ENCODE data around the gene MYLK. TPM values are rescaled to one million over a fixed set of nuclear protein-coding genes. Genes with fewer than 3 reads are reported as not detected.

Gene MYLK
- polyA plus RNA-seq, 2 donors: 14.2 to 104 TPM

GRCh38 chr3:123632161-123632655, 251.9 kb downstream of the MYLK start:
- WGBS, 2 donors: 29 to 32% methylated on average over 6 of the region's 6 CpGs
- no peaks in the 10 kb centered on the region for H3K27me3 ChIP-seq (ENCODE audit: control insufficient read depth in 1 of 2, insufficient read depth in 2 of 2, low read length in 2 of 2)
- H3K4me1 ChIP-seq (ENCODE audit: control insufficient read depth in 2 of 2, insufficient read depth in 2 of 2, low read length in 1 of 2): peaks cover 6 to 27% of the 10 kb centered on the region in 2 donors
- no peak overlapping the region for H3K4me3 ChIP-seq (ENCODE audit: low read depth in 1 of 2, low read length in 2 of 2)
- peaks cover 0 to 2% of the 10 kb centered on the region in 2 donors for H3K9me3 ChIP-seq (ENCODE audit: control insufficient read depth in 2 of 2, insufficient read depth in 1 of 2, low read depth in 1 of 2, low read length in 1 of 2)
- H3K36me3 ChIP-seq (ENCODE audit: control insufficient read depth in 2 of 2, insufficient read depth in 2 of 2, low read length in 1 of 2): peaks cover 0 to 3% of the 10 kb centered on the region in 2 donors
- peak overlapping the region; percentile 34 to 52 for H3K27ac ChIP-seq (ENCODE audit: low read depth in 2 of 2, low read length in 1 of 2)

- Histone ChIP-seq H3K4me3 (ENCODE audit: low read depth in 1 of 2, low read length in 2 of 2) (no peak overlapping the region), H3K36me3 (ENCODE audit: control insufficient read depth in 2 of 2, insufficient read depth in 2 of 2, low read length in 1 of 2) (peaks cover 0 to 3% of the 10 kb centered on the region in 2 donors), H3K9me3 (ENCODE audit: control insufficient read depth in 2 of 2, insufficient read depth in 1 of 2, low read depth in 1 of 2, low read length in 1 of 2) (peaks cover 0 to 2% of the 10 kb centered on the region in 2 donors), H3K27me3 (ENCODE audit: control insufficient read depth in 1 of 2, insufficient read depth in 2 of 2, low read length in 2 of 2) (no peaks in the 10 kb centered on the region), H3K4me1 (ENCODE audit: control insufficient read depth in 2 of 2, insufficient read depth in 2 of 2, low read length in 1 of 2) (peaks cover 3 to 15% of the 10 kb centered on the region in 2 donors), H3K27ac (ENCODE audit: low read depth in 2 of 2, low read length in 1 of 2) (no peak overlapping the region)
- 91 to 95% methylated on average over 4 of the region's 4 CpGs for WGBS, 2 donors
Observed at GRCh38 chr3:123629747-123630047, 254.4 kb downstream of the MYLK start.

GRCh38 chr3:123628996-123629746, 255.0 kb downstream of the MYLK start:
- H3K27me3 ChIP-seq (ENCODE audit: control insufficient read depth in 1 of 2, insufficient read depth in 2 of 2, low read length in 2 of 2): no peaks in the 10 kb centered on the region
- H3K27ac ChIP-seq (ENCODE audit: low read depth in 2 of 2, low read length in 1 of 2): peak overlapping the region in 1 of 2 donors; percentile 38
- peaks cover 3 to 14% of the 10 kb centered on the region in 2 donors for H3K4me1 ChIP-seq (ENCODE audit: control insufficient read depth in 2 of 2, insufficient read depth in 2 of 2, low read length in 1 of 2)
- 90 to 91% methylated on average over 22 of the region's 22 CpGs for WGBS, 2 donors
- peaks cover 0 to 2% of the 10 kb centered on the region in 2 donors for H3K9me3 ChIP-seq (ENCODE audit: control insufficient read depth in 2 of 2, insufficient read depth in 1 of 2, low read depth in 1 of 2, low read length in 1 of 2)
- H3K4me3 ChIP-seq (ENCODE audit: low read depth in 1 of 2, low read length in 2 of 2): no peak overlapping the region
- no peaks in the 10 kb centered on the region for H3K36me3 ChIP-seq (ENCODE audit: control insufficient read depth in 2 of 2, insufficient read depth in 2 of 2, low read length in 1 of 2)

- peak overlapping the region in 1 of 2 donors; percentile 74 for H3K27ac ChIP-seq (ENCODE audit: low read depth in 2 of 2, low read length in 1 of 2)
- no peaks in the 10 kb centered on the region for H3K36me3 ChIP-seq (ENCODE audit: control insufficient read depth in 2 of 2, insufficient read depth in 2 of 2, low read length in 1 of 2)
- 45 to 55% methylated on average over 6 of the region's 6 CpGs for WGBS, 2 donors
- no peaks in the 10 kb centered on the region for H3K27me3 ChIP-seq (ENCODE audit: control insufficient read depth in 1 of 2, insufficient read depth in 2 of 2, low read length in 2 of 2)
- no peak overlapping the region for H3K4me3 ChIP-seq (ENCODE audit: low read depth in 1 of 2, low read length in 2 of 2)
- H3K9me3 ChIP-seq (ENCODE audit: control insufficient read depth in 2 of 2, insufficient read depth in 1 of 2, low read depth in 1 of 2, low read length in 1 of 2): peaks cover 0 to 2% of the 10 kb centered on the region in 2 donors
- H3K4me1 ChIP-seq (ENCODE audit: control insufficient read depth in 2 of 2, insufficient read depth in 2 of 2, low read length in 1 of 2): peaks cover 0 to 13% of the 10 kb centered on the region in 2 donors
Observed at GRCh38 chr3:123627673-123628670, 256.2 kb downstream of the MYLK start.

GRCh38 chr3:123626881-123627280, 257.3 kb downstream of the MYLK start:
- 87 to 92% methylated on average over 7 of the region's 7 CpGs for WGBS, 2 donors
- Histone ChIP-seq H3K4me1 (ENCODE audit: control insufficient read depth in 2 of 2, insufficient read depth in 2 of 2, low read length in 1 of 2) (peaks cover 0 to 21% of the 10 kb centered on the region in 2 donors), H3K9me3 (ENCODE audit: control insufficient read depth in 2 of 2, insufficient read depth in 1 of 2, low read depth in 1 of 2, low read length in 1 of 2) (peaks cover 0 to 2% of the 10 kb centered on the region in 2 donors), H3K27ac (ENCODE audit: low read depth in 2 of 2, low read length in 1 of 2) (no peak overlapping the region), H3K4me3 (ENCODE audit: low read depth in 1 of 2, low read length in 2 of 2) (no peak overlapping the region), H3K36me3 (ENCODE audit: control insufficient read depth in 2 of 2, insufficient read depth in 2 of 2, low read length in 1 of 2) (no peaks in the 10 kb centered on the region), H3K27me3 (ENCODE audit: control insufficient read depth in 1 of 2, insufficient read depth in 2 of 2, low read length in 2 of 2) (no peaks in the 10 kb centered on the region)

GRCh38 chr3:123624302-123624701, 259.8 kb downstream of the MYLK start:
- H3K27me3 ChIP-seq (ENCODE audit: control insufficient read depth in 1 of 2, insufficient read depth in 2 of 2, low read length in 2 of 2): no peaks in the 10 kb centered on the region
- H3K36me3 ChIP-seq (ENCODE audit: control insufficient read depth in 2 of 2, insufficient read depth in 2 of 2, low read length in 1 of 2): no peaks in the 10 kb centered on the region
- 86 to 96% methylated on average over 1 of the region's 1 CpG for WGBS, 2 donors
- H3K27ac ChIP-seq (ENCODE audit: low read depth in 2 of 2, low read length in 1 of 2): peak overlapping the region; percentile 5 to 52
- peaks cover 0 to 2% of the 10 kb centered on the region in 2 donors for H3K9me3 ChIP-seq (ENCODE audit: control insufficient read depth in 2 of 2, insufficient read depth in 1 of 2, low read depth in 1 of 2, low read length in 1 of 2)
- no peak overlapping the region for H3K4me3 ChIP-seq (ENCODE audit: low read depth in 1 of 2, low read length in 2 of 2)
- H3K4me1 ChIP-seq (ENCODE audit: control insufficient read depth in 2 of 2, insufficient read depth in 2 of 2, low read length in 1 of 2): peaks cover 3 to 25% of the 10 kb centered on the region in 2 donors

GRCh38 chr3:123623346-123623880, 260.7 kb downstream of the MYLK start:
- Histone ChIP-seq H3K9me3 (ENCODE audit: control insufficient read depth in 2 of 2, insufficient read depth in 1 of 2, low read depth in 1 of 2, low read length in 1 of 2) (peaks cover 0 to 2% of the 10 kb centered on the region in 2 donors), H3K4me3 (ENCODE audit: low read depth in 1 of 2, low read length in 2 of 2) (no peak overlapping the region), H3K4me1 (ENCODE audit: control insufficient read depth in 2 of 2, insufficient read depth in 2 of 2, low read length in 1 of 2) (peaks cover 6 to 22% of the 10 kb centered on the region in 2 donors), H3K27ac (ENCODE audit: low read depth in 2 of 2, low read length in 1 of 2) (peak overlapping the region; percentile 43 to 80), H3K36me3 (ENCODE audit: control insufficient read depth in 2 of 2, insufficient read depth in 2 of 2, low read length in 1 of 2) (no peaks in the 10 kb centered on the region), H3K27me3 (ENCODE audit: control insufficient read depth in 1 of 2, insufficient read depth in 2 of 2, low read length in 2 of 2) (no peaks in the 10 kb centered on the region)
- 53 to 56% methylated on average over 5 of the region's 5 CpGs for WGBS, 2 donors

- WGBS, 2 donors: 59 to 68% methylated on average over 2 of the region's 2 CpGs
- Histone ChIP-seq H3K27me3 (ENCODE audit: control insufficient read depth in 1 of 2, insufficient read depth in 2 of 2, low read length in 2 of 2) (no peaks in the 10 kb centered on the region), H3K9me3 (ENCODE audit: control insufficient read depth in 2 of 2, insufficient read depth in 1 of 2, low read depth in 1 of 2, low read length in 1 of 2) (no peaks in the 10 kb centered on the region), H3K4me1 (ENCODE audit: control insufficient read depth in 2 of 2, insufficient read depth in 2 of 2, low read length in 1 of 2) (peaks cover 6 to 23% of the 10 kb centered on the region in 2 donors), H3K36me3 (ENCODE audit: control insufficient read depth in 2 of 2, insufficient read depth in 2 of 2, low read length in 1 of 2) (peaks cover 0 to 1% of the 10 kb centered on the region in 2 donors), H3K27ac (ENCODE audit: low read depth in 2 of 2, low read length in 1 of 2) (peak overlapping the region; percentile 43 to 76), H3K4me3 (ENCODE audit: low read depth in 1 of 2, low read length in 2 of 2) (no peak overlapping the region)
Observed at GRCh38 chr3:123622766-123623165, 261.4 kb downstream of the MYLK start.

GRCh38 chr3:123621850-123622189, 262.3 kb downstream of the MYLK start:
- Histone ChIP-seq H3K4me1 (ENCODE audit: control insufficient read depth in 2 of 2, insufficient read depth in 2 of 2, low read length in 1 of 2) (peaks cover 6 to 24% of the 10 kb centered on the region in 2 donors), H3K9me3 (ENCODE audit: control insufficient read depth in 2 of 2, insufficient read depth in 1 of 2, low read depth in 1 of 2, low read length in 1 of 2) (no peaks in the 10 kb centered on the region), H3K4me3 (ENCODE audit: low read depth in 1 of 2, low read length in 2 of 2) (no peak overlapping the region), H3K36me3 (ENCODE audit: control insufficient read depth in 2 of 2, insufficient read depth in 2 of 2, low read length in 1 of 2) (peaks cover 0 to 2% of the 10 kb centered on the region in 2 donors), H3K27me3 (ENCODE audit: control insufficient read depth in 1 of 2, insufficient read depth in 2 of 2, low read length in 2 of 2) (no peaks in the 10 kb centered on the region), H3K27ac (ENCODE audit: low read depth in 2 of 2, low read length in 1 of 2) (peak overlapping the region; percentile 27 to 77)
- 67 to 83% methylated on average over 7 of the region's 7 CpGs for WGBS, 2 donors

Measured in esophagus (tissue), 2 donors.